Left colon (tissue), 2 donors: ENCODE measurements around the gene CSH2. TPM values are rescaled to one million over a fixed set of nuclear protein-coding genes. Genes with fewer than 3 reads are reported as not detected.
"Not testable (repeated sequence)": the region's sequence is repeated elsewhere in the genome, so short reads cannot be mapped to it uniquely, and the experiment has no call there.

ENCODE experiments used
- ATAC-seq: fragments of 200-7000 bp; cut with Tn5 transposase; one replicate; pipeline ENCODE4 v1.9.1; 2020; ENCODE audit warnings: mild to moderate bottlenecking, moderate library complexity
- DNase-seq, 2 donors: peaks; one replicate each; pipeline ENCODE4 v3.0.0-alpha.2; 2020
- intact Hi-C, 2 donors: fragments of 100-400 bp; cut with DNase I in 1 of 2; cut with micrococcal nuclease in 1 of 2; formaldehyde crosslinking; loops; one replicate each; pipeline versions ENCODE4 v1.11.2 to v1.14.0; 2022; cut with DNase I, micrococcal nuclease
- total RNA-seq, 2 donors: library from RNA; stranded (reverse); fragmentation: NEBNext Ultra II Directional; extraction: Animal tissue kit (Norgen Biotek cat#: 25700); gene quantifications; one replicate each; pipeline ENCODE4 v1.2.1, GENCODE V29; 2021
- donor health status: DM: no; HTN: no; CAD: no.
- donor health status: DM: yes; HTN: yes; CAD: no.

The CSH2 gene
- total RNA-seq, 2 donors from 2014 or later, result not detected

GRCh38 chr17:63871646-63872365 is 1.7 kb downstream of the CSH2 start:
- ATAC-seq, intact Hi-C loops, DNase-seq: not testable (repeated sequence)

- ATAC-seq, DNase-seq, intact Hi-C loops: not testable (repeated sequence)
These were observed 3.2 kb downstream of the CSH2 start for GRCh38 chr17:63870292-63870665.

- ATAC-seq, DNase-seq, intact Hi-C loops: not testable (repeated sequence)
These were observed 3.8 kb downstream of the CSH2 start for GRCh38 chr17:63869491-63870291.

- DNase-seq, ATAC-seq, intact Hi-C loops: not testable (repeated sequence)
These were observed 6.9 kb downstream of the CSH2 start for GRCh38 chr17:63866625-63867024.

- DNase-seq, result no peak
- intact Hi-C loops, result no loop called here
- ATAC-seq, result no peak
These were observed 14.2 kb downstream of the CSH2 start for GRCh38 chr17:63859257-63859656.

GRCh38 chr17:63856425-63856824 is 17.1 kb downstream of the CSH2 start:
- DNase-seq, intact Hi-C loops, ATAC-seq: not testable (repeated sequence)

- intact Hi-C loops, result no loop called here
- ATAC-seq (no peak), DNase-seq (no peak)
These were observed 18.3 kb downstream of the CSH2 start for GRCh38 chr17:63855185-63855584.

- DNase-seq, result no peak
- intact Hi-C loops, result no loop called here
- no peak for ATAC-seq
These were observed 18.8 kb downstream of the CSH2 start for GRCh38 chr17:63854709-63855108.

GRCh38 chr17:63853260-63853659 is 20.2 kb downstream of the CSH2 start:
- intact Hi-C loops, result no loop called here
- no peak for DNase-seq
- no peak for ATAC-seq

GRCh38 chr17:63850401-63850800 is 23.1 kb downstream of the CSH2 start:
- intact Hi-C loops, result no loop called here
- ATAC-seq (no peak), DNase-seq (no peak)

GRCh38 chr17:63848834-63849689 is 24.4 kb downstream of the CSH2 start:
- ATAC-seq, result peak; percentile 94
- DNase-seq, result peak; percentile 90 to 93
- intact Hi-C loops, result no loop called here

- intact Hi-C loops, result no loop called here
- ATAC-seq (no peak), DNase-seq (no peak)
These were observed 25.8 kb downstream of the CSH2 start for GRCh38 chr17:63847525-63848249.

- DNase-seq (no peak), ATAC-seq (no peak)
- intact Hi-C loops, result no loop called here
These were observed 28.0 kb downstream of the CSH2 start for GRCh38 chr17:63845509-63845908.

- intact Hi-C loops, result no loop called here
- DNase-seq (peak in 1 of 2 donors; percentile 46), ATAC-seq (no peak)
These were observed 29.4 kb downstream of the CSH2 start for GRCh38 chr17:63843910-63844677.

- peak; percentile 54 to 75 for DNase-seq
- ATAC-seq, intact Hi-C loops: not testable (repeated sequence)
These were observed 30.0 kb downstream of the CSH2 start for GRCh38 chr17:63843387-63843888.

GRCh38 chr17:63842540-63843386 is 30.7 kb downstream of the CSH2 start, which contains the start of gene SMARCD2:
TSS of gene SMARCD2 (minus strand) at chr17:63842685. CDS start at chr17:63842674, 11 bp downstream.
- ATAC-seq (peak; percentile 83), DNase-seq (peak; percentile 99)
- intact Hi-C loops, result no loop called here

GRCh38 chr17:63842173-63842539 is 31.3 kb downstream of the CSH2 start:
- DNase-seq, result peak; percentile 42 to 55
- intact Hi-C loops, result no loop called here
- no peak for ATAC-seq
